ENCODE results near the gene PTGS2. TPM values are rescaled to one million over a fixed set of nuclear protein-coding genes. Genes with fewer than 3 reads are reported as not detected.

PTGS2 gene
- total and polyA plus RNA-seq, 12 donors: 0.23 to 7.1 (median 1.2) TPM

DNA sequence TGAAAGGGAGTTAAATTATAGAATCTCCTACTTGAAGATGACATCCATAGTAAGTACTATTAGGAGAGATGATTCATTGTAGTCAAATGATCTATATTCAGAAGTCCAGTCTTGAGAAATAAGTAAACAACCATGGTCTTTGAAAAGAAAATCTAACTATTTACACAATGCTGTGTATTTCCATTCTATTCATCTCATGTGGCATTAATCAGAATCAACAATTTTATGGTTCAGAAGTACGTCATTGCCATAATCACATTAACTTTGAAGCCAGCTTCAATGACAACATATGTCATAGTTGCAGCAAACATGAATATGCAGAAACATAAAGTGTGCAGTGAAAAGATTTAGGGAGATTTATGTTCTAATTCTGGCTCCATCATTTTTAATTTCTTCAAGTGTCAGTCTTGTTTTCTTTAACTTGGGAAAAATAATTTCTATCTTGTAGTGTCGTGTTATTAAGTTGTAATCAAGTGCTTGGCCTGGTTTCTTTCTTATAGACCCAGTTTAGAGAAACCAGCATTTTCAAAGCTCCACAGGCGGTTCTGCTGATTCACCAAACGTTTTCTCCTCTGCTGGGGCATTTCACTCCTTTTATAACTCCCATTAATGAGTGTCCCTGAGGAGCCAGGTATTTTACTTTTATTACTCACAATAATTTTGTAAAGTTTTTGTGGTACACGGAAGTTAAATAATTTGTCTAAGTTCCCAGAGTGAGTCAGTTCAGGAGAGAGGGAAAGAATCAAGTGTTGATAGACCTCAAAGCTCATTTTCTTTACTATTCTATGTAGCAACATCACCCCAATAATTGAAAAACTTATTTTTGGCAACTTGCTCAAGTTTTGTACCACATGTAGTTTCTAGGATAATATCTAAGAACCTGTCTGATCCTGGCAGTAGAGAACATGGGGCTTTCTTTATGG is 35.9 kb upstream of the PTGS2 start:
- ATAC-seq (no peak), DNase-seq (no peak)
- WGBS, 2 donors: 71 to 77% methylated on average over 5 of the region's 5 CpGs
- no peaks in the 10 kb centered on the region for H3K9me3 ChIP-seq
- intact Hi-C loops (cut with DNase I): no loop called here
- TF ChIP-seq, protein P1, sequence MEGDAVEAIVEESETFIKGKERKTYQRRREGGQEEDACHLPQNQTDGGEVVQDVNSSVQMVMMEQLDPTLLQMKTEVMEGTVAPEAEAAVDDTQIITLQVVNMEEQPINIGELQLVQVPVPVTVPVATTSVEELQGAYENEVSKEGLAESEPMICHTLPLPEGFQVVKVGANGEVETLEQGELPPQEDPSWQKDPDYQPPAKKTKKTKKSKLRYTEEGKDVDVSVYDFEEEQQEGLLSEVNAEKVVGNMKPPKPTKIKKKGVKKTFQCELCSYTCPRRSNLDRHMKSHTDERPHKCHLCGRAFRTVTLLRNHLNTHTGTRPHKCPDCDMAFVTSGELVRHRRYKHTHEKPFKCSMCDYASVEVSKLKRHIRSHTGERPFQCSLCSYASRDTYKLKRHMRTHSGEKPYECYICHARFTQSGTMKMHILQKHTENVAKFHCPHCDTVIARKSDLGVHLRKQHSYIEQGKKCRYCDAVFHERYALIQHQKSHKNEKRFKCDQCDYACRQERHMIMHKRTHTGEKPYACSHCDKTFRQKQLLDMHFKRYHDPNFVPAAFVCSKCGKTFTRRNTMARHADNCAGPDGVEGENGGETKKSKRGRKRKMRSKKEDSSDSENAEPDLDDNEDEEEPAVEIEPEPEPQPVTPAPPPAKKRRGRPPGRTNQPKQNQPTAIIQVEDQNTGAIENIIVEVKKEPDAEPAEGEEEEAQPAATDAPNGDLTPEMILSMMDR (IDR thresholded peaks at IDR 0.05): no peak
- H3K27me3 ChIP-seq: no peaks in the 10 kb centered on the region
- no peaks in the 10 kb centered on the region for H3K4me1 ChIP-seq
- H3K36me3 ChIP-seq: no peaks in the 10 kb centered on the region
- H3K4me3 ChIP-seq: no peak overlapping the region
- no peak overlapping the region for H3K27ac ChIP-seq

DNA sequence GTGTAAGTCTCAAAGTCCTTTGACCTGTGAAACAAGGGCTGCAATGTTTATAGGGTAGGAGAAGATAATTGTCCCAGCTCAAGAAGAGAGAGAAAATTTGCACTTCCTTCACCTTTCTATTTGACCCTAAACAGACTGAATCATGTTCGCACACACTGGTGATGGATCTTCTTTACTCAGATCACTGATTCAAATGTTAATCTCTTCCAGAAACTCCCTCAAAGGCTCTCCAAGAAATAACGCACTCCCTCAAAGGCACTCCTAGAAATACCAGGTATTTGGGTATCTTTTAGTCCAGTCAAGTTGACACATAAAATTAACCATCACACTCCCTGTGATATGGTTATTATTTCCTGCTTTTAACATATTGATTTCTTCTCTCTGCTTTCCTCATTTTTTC is 30.5 kb upstream of the PTGS2 start:
- no peak overlapping the region for H3K4me3 ChIP-seq
- H3K4me1 ChIP-seq: no peaks in the 10 kb centered on the region
- H3K36me3 ChIP-seq: no peaks in the 10 kb centered on the region
- intact Hi-C loops (cut with DNase I): no loop called here
- TF ChIP-seq, protein P1 (IDR thresholded peaks at IDR 0.05): no peak
- no peaks in the 10 kb centered on the region for H3K9me3 ChIP-seq
- H3K27ac ChIP-seq: no peak overlapping the region
- no peaks in the 10 kb centered on the region for H3K27me3 ChIP-seq
- no peak for ATAC-seq
- DNase-seq: no peak
- WGBS, 2 donors: 76 to 83% methylated on average over 2 of the region's 2 CpGs

DNA sequence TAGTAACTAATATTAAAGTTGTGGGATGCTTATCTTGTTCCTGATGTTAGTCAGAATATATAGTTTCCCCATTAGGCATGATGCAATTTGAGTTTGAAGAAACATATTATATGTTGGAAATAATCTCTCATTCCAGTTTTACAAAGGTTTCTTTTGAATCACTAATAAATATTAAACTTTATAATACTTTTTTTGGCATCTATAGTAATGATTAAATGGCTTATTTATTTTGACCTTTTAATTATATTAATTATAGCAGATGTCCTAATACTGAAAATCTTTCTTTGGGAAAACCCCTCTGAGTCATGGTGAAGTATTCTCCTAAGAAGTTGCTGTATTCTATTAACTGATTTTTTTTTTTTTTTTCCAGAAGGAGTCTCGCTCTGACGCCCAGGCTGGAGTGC is 28.5 kb upstream of the PTGS2 start:
- H3K27ac ChIP-seq: no peak overlapping the region
- ATAC-seq: no peak
- WGBS, 2 donors: 74 to 79% methylated on average over 2 of the region's 2 CpGs

DNA sequence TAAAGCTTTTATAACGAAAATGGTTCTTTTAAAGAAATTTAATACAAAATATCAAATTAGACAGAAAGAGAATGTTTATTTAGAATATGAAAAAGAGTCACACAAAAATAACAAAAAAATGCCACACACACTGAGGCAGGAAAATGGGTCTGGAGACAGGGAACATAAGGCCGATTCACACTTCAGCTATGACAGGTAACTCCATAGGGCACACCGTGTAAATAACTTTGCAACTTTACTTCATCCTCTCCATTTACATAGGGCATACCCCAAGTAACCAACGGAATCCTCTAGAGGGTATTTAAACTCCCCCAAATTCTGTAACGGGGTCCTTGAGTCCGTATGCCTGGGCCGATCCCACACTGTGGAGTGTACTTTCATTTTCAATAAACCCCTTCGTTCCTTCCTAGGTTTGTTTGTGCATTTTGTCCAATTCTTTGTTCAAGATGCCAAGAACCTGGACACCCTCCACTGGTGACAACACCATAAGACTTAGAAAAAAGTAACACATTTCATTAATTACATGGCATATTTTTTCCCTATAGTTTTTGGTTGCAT is 23.1 kb upstream of the PTGS2 start:
- Histone ChIP-seq H3K9me3 (no peaks in the 10 kb centered on the region), H3K27ac (no peak overlapping the region), H3K36me3 (no peaks in the 10 kb centered on the region), H3K4me1 (no peaks in the 10 kb centered on the region), H3K27me3 (no peaks in the 10 kb centered on the region), H3K4me3 (no peak overlapping the region)
- 89 to 92% methylated on average over 8 of the region's 8 CpGs for WGBS, 2 donors
- TF ChIP-seq, protein P1 (IDR thresholded peaks at IDR 0.05): no peak
- intact Hi-C loops (cut with DNase I): no loop called here
- ATAC-seq (no peak), DNase-seq (no peak)

More for the DNA sequence above, 28.5 kb upstream of the PTGS2 start:
- TF ChIP-seq, protein P1 (IDR thresholded peaks at IDR 0.05): no peak
- H3K36me3 ChIP-seq: no peaks in the 10 kb centered on the region
- H3K27me3 ChIP-seq: no peaks in the 10 kb centered on the region
- H3K4me3 ChIP-seq: no peak overlapping the region
- no peaks in the 10 kb centered on the region for H3K4me1 ChIP-seq
- no peaks in the 10 kb centered on the region for H3K9me3 ChIP-seq
- no peak for DNase-seq
- intact Hi-C loops (cut with DNase I): no loop called here
